Uterus (tissue), 2 donors: ENCODE results near the gene MR1.

Experiments used
- POLR2A ChIP-seq, 2 donors: fragments of 450-650 bp; IDR thresholded peaks; one replicate each; pipeline ENCODE4 v1.6.1; 2016; ENCODE audit warnings: antibody characterized with exemption in 2 of 2, mild to moderate bottlenecking in 1 of 2, moderate library complexity in 1 of 2
- TF ChIP-seq, protein P1 (sequence below), 4 experiments: fragments of 200-600 bp in 2 of 4; fragments of 450-650 bp in 2 of 4; sonication (generic) in 2 of 4; IDR thresholded peaks; one replicate each; pipeline ENCODE4 v1.5.1; 2016 to 2019; ENCODE audit warnings: antibody characterized with exemption in 4 of 4, mild to moderate bottlenecking in 2 of 4, moderate library complexity in 1 of 4

DNA sequence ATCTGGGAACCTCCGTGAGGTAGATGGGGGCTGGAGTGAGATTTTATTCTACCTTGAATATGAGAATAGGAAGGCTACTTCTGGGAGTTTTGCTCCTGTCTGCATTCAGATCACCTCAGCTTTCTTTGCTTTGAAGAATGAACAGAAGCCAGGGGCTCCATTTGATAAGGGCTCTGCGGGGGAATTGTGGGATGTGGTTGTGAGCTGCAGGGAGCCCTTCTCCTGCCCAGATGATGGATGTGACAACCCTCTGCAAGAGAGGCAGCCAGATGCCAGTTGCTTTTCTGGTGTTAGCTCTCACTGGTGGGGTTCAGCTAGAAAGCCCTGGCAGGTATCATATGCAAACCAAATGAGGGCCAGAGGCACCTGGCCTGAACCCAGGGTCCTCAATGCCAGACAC is 76.2 kb downstream of the MR1 start:
- TF ChIP-seq, protein P1, sequence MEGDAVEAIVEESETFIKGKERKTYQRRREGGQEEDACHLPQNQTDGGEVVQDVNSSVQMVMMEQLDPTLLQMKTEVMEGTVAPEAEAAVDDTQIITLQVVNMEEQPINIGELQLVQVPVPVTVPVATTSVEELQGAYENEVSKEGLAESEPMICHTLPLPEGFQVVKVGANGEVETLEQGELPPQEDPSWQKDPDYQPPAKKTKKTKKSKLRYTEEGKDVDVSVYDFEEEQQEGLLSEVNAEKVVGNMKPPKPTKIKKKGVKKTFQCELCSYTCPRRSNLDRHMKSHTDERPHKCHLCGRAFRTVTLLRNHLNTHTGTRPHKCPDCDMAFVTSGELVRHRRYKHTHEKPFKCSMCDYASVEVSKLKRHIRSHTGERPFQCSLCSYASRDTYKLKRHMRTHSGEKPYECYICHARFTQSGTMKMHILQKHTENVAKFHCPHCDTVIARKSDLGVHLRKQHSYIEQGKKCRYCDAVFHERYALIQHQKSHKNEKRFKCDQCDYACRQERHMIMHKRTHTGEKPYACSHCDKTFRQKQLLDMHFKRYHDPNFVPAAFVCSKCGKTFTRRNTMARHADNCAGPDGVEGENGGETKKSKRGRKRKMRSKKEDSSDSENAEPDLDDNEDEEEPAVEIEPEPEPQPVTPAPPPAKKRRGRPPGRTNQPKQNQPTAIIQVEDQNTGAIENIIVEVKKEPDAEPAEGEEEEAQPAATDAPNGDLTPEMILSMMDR (IDR thresholded peaks at IDR 0.05): no peak
- no peak for TF ChIP-seq POLR2A (IDR thresholded peaks at IDR 0.05)
